GM06990 (cell line): ENCODE results near the gene NPIPB2.
"Not testable (repeated sequence)": the region's sequence is repeated elsewhere in the genome, so short reads cannot be mapped to it uniquely, and the experiment has no call there.

Source experiments
- DNase-seq: peaks from one replicate; pipeline ENCODE4 v3.0.0-alpha.2; 2011; ENCODE audit not compliant: insufficient read length; ENCODE audit errors: extremely low read depth
- H3K27me3 ChIP-seq: replicated peaks from 2 replicates; pipeline ENCODE4 v1.6.0; 2011; ENCODE audit warnings: low read length; ENCODE audit not compliant: control insufficient read depth, insufficient read depth
- H3K36me3 ChIP-seq: 2 replicates; pipeline ENCODE4 v1.5.1; 2011; ENCODE audit warnings: low read length; ENCODE audit not compliant: control insufficient read depth, insufficient read depth
- H3K4me3 ChIP-seq: replicated peaks from 2 replicates; pipeline ENCODE4 v1.5.1; 2011; ENCODE audit warnings: low read depth, mild to moderate bottlenecking, control low read depth, low read length
- CTCF ChIP-seq: IDR thresholded peaks from 2 replicates; pipeline ENCODE4 v1.5.1; 2011; ENCODE audit warnings: low read length, control low read depth, mild to moderate bottlenecking, inconsistent platforms; ENCODE audit not compliant: insufficient read depth, poor library complexity, severe bottlenecking

NPIPB2 gene

GRCh38 chr16:11964761-11965551 lies 23.1 kb upstream of the NPIPB2 start, which contains the start of gene TNFRSF17:
TNFRSF17 (plus strand) TSS chr16:11965210; CDS start chr16:11965325, 115 bp downstream.
- DNase-seq, result peak; percentile 84
- H3K36me3 ChIP-seq, result peaks cover 15% of the 10 kb centered on the region
- H3K27me3 ChIP-seq, result no peaks in the 10 kb centered on the region
- peak within 1 kb of the TSS; percentile 81 for H3K4me3 ChIP-seq
- no peak for TF ChIP-seq CTCF

- Histone ChIP-seq H3K36me3 (peaks cover 9% of the 10 kb centered on the region), H3K4me3 (peak overlapping the region; percentile 4), H3K27me3 (no peaks in the 10 kb centered on the region)
These were observed 21.9 kb upstream of the NPIPB2 start for GRCh38 chr16:11963706-11964105.

GRCh38 chr16:11962978-11963377 lies 21.1 kb upstream of the NPIPB2 start:
- H3K36me3 ChIP-seq, H3K27me3 ChIP-seq, DNase-seq, H3K4me3 ChIP-seq: not testable (repeated sequence)

More at GRCh38 chr16:11963706-11964105, 21.9 kb upstream of the NPIPB2 start:
- no peak for DNase-seq
- no peak for TF ChIP-seq CTCF

GRCh38 chr16:11962457-11962856 lies 20.6 kb upstream of the NPIPB2 start:
- not testable (repeated sequence) for H3K36me3 ChIP-seq, DNase-seq

GRCh38 chr16:11957591-11958395 lies 15.9 kb upstream of the NPIPB2 start:
- no peaks in the 10 kb centered on the region for H3K27me3 ChIP-seq
- TF ChIP-seq CTCF, result no peak

More at GRCh38 chr16:11962457-11962856, 20.6 kb upstream of the NPIPB2 start:
- not testable (repeated sequence) for H3K27me3 ChIP-seq, H3K4me3 ChIP-seq

GRCh38 chr16:11956558-11956957 lies 14.7 kb upstream of the NPIPB2 start:
- Histone ChIP-seq H3K36me3 (no peaks in the 10 kb centered on the region), H3K27me3 (no peaks in the 10 kb centered on the region), H3K4me3 (no peak overlapping the region)
- TF ChIP-seq CTCF, result no peak
- DNase-seq, result no peak

More at GRCh38 chr16:11957591-11958395, 15.9 kb upstream of the NPIPB2 start:
- H3K4me3 ChIP-seq, result no peak overlapping the region
- DNase-seq, result no peak
- H3K36me3 ChIP-seq, result no peaks in the 10 kb centered on the region
